ENCODE measurements around the gene AMOTL2.
A peak's percentile ranks its signal among the peaks of the same experiment; 100 is the strongest.

Gene AMOTL2

DNA sequence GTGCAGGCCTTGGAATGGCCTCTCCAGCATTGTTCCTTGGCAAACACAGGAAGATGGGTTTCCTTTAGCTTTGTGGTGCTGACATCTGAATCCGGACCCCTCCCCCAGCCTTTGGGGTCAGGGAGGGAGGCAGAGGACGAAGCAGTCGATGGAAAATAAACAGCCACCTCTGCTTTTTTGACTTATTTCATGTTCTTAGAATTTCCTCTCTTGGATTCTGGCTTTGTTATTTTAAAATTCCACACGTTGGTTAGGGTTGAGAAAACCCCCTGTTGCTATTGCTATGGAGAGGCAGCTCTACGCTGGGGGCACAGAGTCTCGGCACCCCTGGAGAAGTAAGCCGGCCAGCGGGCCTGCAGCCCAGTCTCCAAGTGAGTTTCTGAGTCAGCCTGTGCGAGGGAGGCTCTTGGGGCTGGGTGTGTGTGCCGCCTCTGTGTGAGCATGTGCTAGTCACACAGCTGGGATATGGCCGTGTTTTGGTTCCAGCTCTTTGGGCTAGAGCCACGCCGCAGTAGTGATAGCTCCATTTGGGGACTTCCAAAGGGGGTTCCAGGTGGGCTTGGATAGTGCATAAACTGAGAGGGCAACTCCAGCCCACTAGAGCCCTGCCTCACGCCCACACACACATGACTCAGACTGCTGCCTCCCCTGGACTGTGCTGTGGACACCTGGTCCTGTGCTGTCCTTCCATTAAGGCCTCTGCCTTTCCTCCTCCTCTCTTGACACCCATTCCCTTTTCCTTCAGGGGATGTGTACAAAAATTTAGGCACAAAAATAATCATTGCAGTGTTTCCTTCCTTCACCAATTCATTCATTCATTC lies 58.8 kb downstream of the AMOTL2 start:
- H3K27ac ChIP-seq (ENCODE audit: insufficient read depth in 1 of 2, low read depth in 1 of 2, low read length in 2 of 2, poor library complexity in 1 of 2, severe bottlenecking in 2 of 2), result no peak overlapping the region
- 93% methylated on average over 13 of the region's 14 CpGs for WGBS (ENCODE audit: insufficient coverage)
- H3K36me3 ChIP-seq (ENCODE audit: control insufficient read depth in 4 of 4, insufficient read depth in 4 of 4, low read length in 3 of 4), result no peaks in the 10 kb centered on the region
- no peak overlapping the region for H3K4me3 ChIP-seq (ENCODE audit: control insufficient read depth in 1 of 7, extremely low read depth in 1 of 7, insufficient read depth in 4 of 7, low read depth in 2 of 7, low read length in 6 of 7)
- CTCF ChIA-PET, result interaction anchor here (1.0 to 17.4 kb wide), 4 partner anchors 13 to 160 kb away, joined by 3 to 244 read pairs (median 3); no protein-coding TSS in a partner anchor
- H3K4me1 ChIP-seq (ENCODE audit: control extremely low read depth in 1 of 4, control insufficient read depth in 4 of 4, insufficient read depth in 4 of 4, low read length in 3 of 4), result peaks cover 0 to 10% (median 8%) of the 10 kb centered on the region in 4 experiments
- no peaks in the 10 kb centered on the region for H3K9me3 ChIP-seq (ENCODE audit: control extremely low read depth in 1 of 5, control insufficient read depth in 4 of 5, insufficient read depth in 2 of 5, low read depth in 1 of 5, low read length in 4 of 5)
- peaks cover 0 to 38% (median 10%) of the 10 kb centered on the region in 5 experiments for H3K27me3 ChIP-seq (replicated peaks in 2 of 5; ENCODE audit: control insufficient read depth in 4 of 5, insufficient read depth in 5 of 5, low read length in 4 of 5)
- DNase-seq, result no peak
- POLR2A ChIA-PET, result no interaction called here

- WGBS (ENCODE audit: insufficient coverage), result 98% methylated on average over 5 of the region's 6 CpGs
- Histone ChIP-seq H3K27ac (ENCODE audit: insufficient read depth in 1 of 2, low read depth in 1 of 2, low read length in 2 of 2, poor library complexity in 1 of 2, severe bottlenecking in 2 of 2) (no peak overlapping the region), H3K27me3 (replicated peaks in 2 of 5; ENCODE audit: control insufficient read depth in 4 of 5, insufficient read depth in 5 of 5, low read length in 4 of 5) (peaks cover 0 to 38% (median 9%) of the 10 kb centered on the region in 5 experiments), H3K36me3 (ENCODE audit: control insufficient read depth in 4 of 4, insufficient read depth in 4 of 4, low read length in 3 of 4) (no peaks in the 10 kb centered on the region), H3K4me3 (ENCODE audit: control insufficient read depth in 1 of 7, extremely low read depth in 1 of 7, insufficient read depth in 4 of 7, low read depth in 2 of 7, low read length in 6 of 7) (no peak overlapping the region), H3K9me3 (ENCODE audit: control extremely low read depth in 1 of 5, control insufficient read depth in 4 of 5, insufficient read depth in 2 of 5, low read depth in 1 of 5, low read length in 4 of 5) (no peaks in the 10 kb centered on the region), H3K4me1 (ENCODE audit: control extremely low read depth in 1 of 4, control insufficient read depth in 4 of 4, insufficient read depth in 4 of 4, low read length in 3 of 4) (peaks cover 0 to 12% (median 8%) of the 10 kb centered on the region in 4 experiments)
- no peak for DNase-seq
- POLR2A ChIA-PET, result no interaction called here
- CTCF ChIA-PET, result interaction anchor here (1.0 to 17.4 kb wide), 3 partner anchors 12 to 160 kb away, joined by 3 to 244 read pairs (median 3); no protein-coding TSS in a partner anchor
These were observed 59.5 kb downstream of the AMOTL2 start for GRCh38 chr3:134314588-134315285.

GRCh38 chr3:134313847-134314587 lies 60.2 kb downstream of the AMOTL2 start:
- H3K36me3 ChIP-seq (ENCODE audit: control insufficient read depth in 4 of 4, insufficient read depth in 4 of 4, low read length in 3 of 4), result no peaks in the 10 kb centered on the region
- no peak overlapping the region for H3K27ac ChIP-seq (ENCODE audit: insufficient read depth in 1 of 2, low read depth in 1 of 2, low read length in 2 of 2, poor library complexity in 1 of 2, severe bottlenecking in 2 of 2)
- peak overlapping the region in 3 of 7 experiments; percentile 32 to 73 (median 67) for H3K4me3 ChIP-seq (ENCODE audit: control insufficient read depth in 1 of 7, extremely low read depth in 1 of 7, insufficient read depth in 4 of 7, low read depth in 2 of 7, low read length in 6 of 7)
- no peak for DNase-seq
- ChIA-PET CTCF (interaction anchor here (0.6 to 17.4 kb wide), 5 partner anchors 8 to 161 kb away, joined by 3 to 244 read pairs (median 3); no protein-coding TSS in a partner anchor), POLR2A (no interaction called here)
- no peaks in the 10 kb centered on the region for H3K9me3 ChIP-seq (ENCODE audit: control extremely low read depth in 1 of 5, control insufficient read depth in 4 of 5, insufficient read depth in 2 of 5, low read depth in 1 of 5, low read length in 4 of 5)
- peaks cover 0 to 38% (median 9%) of the 10 kb centered on the region in 5 experiments for H3K27me3 ChIP-seq (replicated peaks in 2 of 5; ENCODE audit: control insufficient read depth in 4 of 5, insufficient read depth in 5 of 5, low read length in 4 of 5)
- peaks cover 0 to 12% (median 8%) of the 10 kb centered on the region in 4 experiments for H3K4me1 ChIP-seq (ENCODE audit: control extremely low read depth in 1 of 4, control insufficient read depth in 4 of 4, insufficient read depth in 4 of 4, low read length in 3 of 4)
- 90% methylated on average over 7 of the region's 11 CpGs for WGBS (ENCODE audit: insufficient coverage)

GRCh38 chr3:134312873-134313846 lies 61.1 kb downstream of the AMOTL2 start:
- Histone ChIP-seq H3K27ac (ENCODE audit: insufficient read depth in 1 of 2, low read depth in 1 of 2, low read length in 2 of 2, poor library complexity in 1 of 2, severe bottlenecking in 2 of 2) (no peak overlapping the region), H3K4me1 (ENCODE audit: control extremely low read depth in 1 of 4, control insufficient read depth in 4 of 4, insufficient read depth in 4 of 4, low read length in 3 of 4) (peaks cover 0 to 12% (median 9%) of the 10 kb centered on the region in 4 experiments), H3K4me3 (ENCODE audit: control insufficient read depth in 1 of 7, extremely low read depth in 1 of 7, insufficient read depth in 4 of 7, low read depth in 2 of 7, low read length in 6 of 7) (peak overlapping the region in 6 of 7 experiments; percentile 27 to 73 (median 65)), H3K9me3 (ENCODE audit: control extremely low read depth in 1 of 5, control insufficient read depth in 4 of 5, insufficient read depth in 2 of 5, low read depth in 1 of 5, low read length in 4 of 5) (no peaks in the 10 kb centered on the region), H3K27me3 (replicated peaks in 2 of 5; ENCODE audit: control insufficient read depth in 4 of 5, insufficient read depth in 5 of 5, low read length in 4 of 5) (peaks cover 0 to 38% (median 9%) of the 10 kb centered on the region in 5 experiments), H3K36me3 (ENCODE audit: control insufficient read depth in 4 of 4, insufficient read depth in 4 of 4, low read length in 3 of 4) (no peaks in the 10 kb centered on the region)
- WGBS (ENCODE audit: insufficient coverage), result 7% methylated on average over 48 of the region's 74 CpGs
- CTCF ChIA-PET, result interaction anchor here (0.6 to 17.4 kb wide), 8 partner anchors 9 to 337 kb away, joined by 3 to 244 read pairs (median 3); no protein-coding TSS in a partner anchor
- no peak for DNase-seq
- POLR2A ChIA-PET, result no interaction called here

GRCh38 chr3:134312072-134312872 lies 62.0 kb downstream of the AMOTL2 start:
- Histone ChIP-seq H3K27ac (ENCODE audit: insufficient read depth in 1 of 2, low read depth in 1 of 2, low read length in 2 of 2, poor library complexity in 1 of 2, severe bottlenecking in 2 of 2) (no peak overlapping the region), H3K4me3 (ENCODE audit: control insufficient read depth in 1 of 7, extremely low read depth in 1 of 7, insufficient read depth in 4 of 7, low read depth in 2 of 7, low read length in 6 of 7) (peak overlapping the region in 5 of 7 experiments; percentile 27 to 73 (median 67)), H3K27me3 (replicated peaks in 2 of 5; ENCODE audit: control insufficient read depth in 4 of 5, insufficient read depth in 5 of 5, low read length in 4 of 5) (peaks cover 0 to 41% (median 16%) of the 10 kb centered on the region in 5 experiments), H3K4me1 (ENCODE audit: control extremely low read depth in 1 of 4, control insufficient read depth in 4 of 4, insufficient read depth in 4 of 4, low read length in 3 of 4) (peaks cover 0 to 13% (median 9%) of the 10 kb centered on the region in 4 experiments), H3K9me3 (ENCODE audit: control extremely low read depth in 1 of 5, control insufficient read depth in 4 of 5, insufficient read depth in 2 of 5, low read depth in 1 of 5, low read length in 4 of 5) (no peaks in the 10 kb centered on the region), H3K36me3 (ENCODE audit: control insufficient read depth in 4 of 4, insufficient read depth in 4 of 4, low read length in 3 of 4) (no peaks in the 10 kb centered on the region)
- ChIA-PET CTCF (interaction anchor here (1.0 to 17.4 kb wide), 7 partner anchors 10 to 163 kb away, joined by 3 to 244 read pairs (median 3); no protein-coding TSS in a partner anchor), POLR2A (no interaction called here)
- 85% methylated on average over 24 of the region's 28 CpGs for WGBS (ENCODE audit: insufficient coverage)
- peak; percentile 25 to 51 (median 47) for DNase-seq

All from common myeloid progenitor, CD34-positive (primary cell).